ENCODE data around the gene OR51B2. TPM values are rescaled to one million over a fixed set of nuclear protein-coding genes. Genes with fewer than 3 reads are reported as not detected.
"Not testable (repeated sequence)": the region's sequence is repeated elsewhere in the genome, so short reads cannot be mapped to it uniquely, and the experiment has no call there.

OR51B2 gene
- total RNA-seq, 1 donor from 2014 or later, result not detected

- no peak within 1 kb of the TSS for H3K4me3 ChIP-seq (ENCODE audit: low read depth, low read length)
- no peak for DNase-seq (ENCODE audit: low read depth)
- no peak for TF ChIP-seq CTCF (conservative IDR thresholded peaks at IDR 0.05; ENCODE audit: low read depth, low read length)
These were observed 19.6 kb upstream of the OR51B2 start, which contains the start of gene OR51B5 for GRCh38 chr11:5343474-5344335. Gene OR51B5 (minus strand): TSS chr11:5343524. CDS start chr11:5343524, 0 bp downstream.

- DNase-seq (ENCODE audit: low read depth), result no peak
- TF ChIP-seq CTCF (conservative IDR thresholded peaks at IDR 0.05; ENCODE audit: low read depth, low read length), result no peak
These were observed 15.8 kb upstream of the OR51B2 start for GRCh38 chr11:5339771-5340322.

GRCh38 chr11:5337253-5337652 is 13.2 kb upstream of the OR51B2 start:
- not testable (repeated sequence) for H3K4me3 ChIP-seq (ENCODE audit: low read depth, low read length); DNase-seq (ENCODE audit: low read depth)

More at GRCh38 chr11:5339771-5340322, 15.8 kb upstream of the OR51B2 start:
- no peak overlapping the region for H3K4me3 ChIP-seq (ENCODE audit: low read depth, low read length)

GRCh38 chr11:5336331-5336730 is 12.2 kb upstream of the OR51B2 start:
- H3K4me3 ChIP-seq (ENCODE audit: low read depth, low read length), result no peak overlapping the region
- no peak for TF ChIP-seq CTCF (conservative IDR thresholded peaks at IDR 0.05; ENCODE audit: low read depth, low read length)
- no peak for DNase-seq (ENCODE audit: low read depth)

- TF ChIP-seq CTCF (conservative IDR thresholded peaks at IDR 0.05; ENCODE audit: low read depth, low read length), result no peak
- DNase-seq (ENCODE audit: low read depth), result no peak
These were observed 11.1 kb upstream of the OR51B2 start for GRCh38 chr11:5335170-5335569.

GRCh38 chr11:5317292-5317691 is 6.8 kb downstream of the OR51B2 start:
- DNase-seq (ENCODE audit: low read depth), result no peak
- H3K4me3 ChIP-seq (ENCODE audit: low read depth, low read length), result no peak overlapping the region
- TF ChIP-seq CTCF (conservative IDR thresholded peaks at IDR 0.05; ENCODE audit: low read depth, low read length), result no peak

More at GRCh38 chr11:5335170-5335569, 11.1 kb upstream of the OR51B2 start:
- H3K4me3 ChIP-seq (ENCODE audit: low read depth, low read length), result no peak overlapping the region

GRCh38 chr11:5313326-5314023 is 10.6 kb downstream of the OR51B2 start:
- not testable (repeated sequence) for DNase-seq (ENCODE audit: low read depth); H3K4me3 ChIP-seq (ENCODE audit: low read depth, low read length)

All from epithelial cell of proximal tubule (primary cell).